GM20000 (cell line): ENCODE measurements around the gene KIFC3.

Experiments
- DNase-seq: peaks from one replicate; pipeline ENCODE4 v3.0.0; 2012; ENCODE audit warnings: low spot score
- TF ChIP-seq, protein P1 (sequence below): IDR thresholded peaks from 2 replicates; pipeline ENCODE4 v1.5.1; 2012; ENCODE audit warnings: mild to moderate bottlenecking, control low read depth; ENCODE audit errors: extremely low read depth, missing control alignments

KIFC3 gene

DNA sequence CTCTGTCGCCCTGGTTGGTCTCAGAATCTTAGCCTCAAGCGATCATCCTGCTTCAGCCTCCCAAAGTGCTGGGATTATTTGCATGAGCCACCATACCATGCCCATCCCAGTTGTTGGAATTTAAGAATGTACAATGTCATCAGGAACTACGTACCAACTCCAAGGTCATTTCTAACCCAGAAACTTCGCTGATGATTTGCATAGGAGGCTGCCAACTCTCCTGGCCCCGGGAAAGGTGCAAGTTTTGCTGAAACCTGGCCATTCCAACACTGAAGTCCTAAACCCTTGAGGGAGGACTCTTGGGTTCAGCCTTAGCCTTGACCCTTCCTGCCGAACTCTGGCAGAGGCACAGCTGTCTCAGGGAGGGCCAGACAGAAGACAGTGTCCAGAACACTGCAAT, 2.9 kb upstream of the KIFC3 start:
- TF ChIP-seq, protein P1, sequence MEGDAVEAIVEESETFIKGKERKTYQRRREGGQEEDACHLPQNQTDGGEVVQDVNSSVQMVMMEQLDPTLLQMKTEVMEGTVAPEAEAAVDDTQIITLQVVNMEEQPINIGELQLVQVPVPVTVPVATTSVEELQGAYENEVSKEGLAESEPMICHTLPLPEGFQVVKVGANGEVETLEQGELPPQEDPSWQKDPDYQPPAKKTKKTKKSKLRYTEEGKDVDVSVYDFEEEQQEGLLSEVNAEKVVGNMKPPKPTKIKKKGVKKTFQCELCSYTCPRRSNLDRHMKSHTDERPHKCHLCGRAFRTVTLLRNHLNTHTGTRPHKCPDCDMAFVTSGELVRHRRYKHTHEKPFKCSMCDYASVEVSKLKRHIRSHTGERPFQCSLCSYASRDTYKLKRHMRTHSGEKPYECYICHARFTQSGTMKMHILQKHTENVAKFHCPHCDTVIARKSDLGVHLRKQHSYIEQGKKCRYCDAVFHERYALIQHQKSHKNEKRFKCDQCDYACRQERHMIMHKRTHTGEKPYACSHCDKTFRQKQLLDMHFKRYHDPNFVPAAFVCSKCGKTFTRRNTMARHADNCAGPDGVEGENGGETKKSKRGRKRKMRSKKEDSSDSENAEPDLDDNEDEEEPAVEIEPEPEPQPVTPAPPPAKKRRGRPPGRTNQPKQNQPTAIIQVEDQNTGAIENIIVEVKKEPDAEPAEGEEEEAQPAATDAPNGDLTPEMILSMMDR = no peak
- DNase-seq = no peak

GRCh38 chr16:57804111-57804837, 2.0 kb upstream of the KIFC3 start:
- DNase-seq = no peak
- TF ChIP-seq, protein P1 = no peak

- no peak for DNase-seq
- TF ChIP-seq, protein P1 = no peak
Measured at GRCh38 chr16:57803134-57803990, 1.1 kb upstream of the KIFC3 start.

DNA sequence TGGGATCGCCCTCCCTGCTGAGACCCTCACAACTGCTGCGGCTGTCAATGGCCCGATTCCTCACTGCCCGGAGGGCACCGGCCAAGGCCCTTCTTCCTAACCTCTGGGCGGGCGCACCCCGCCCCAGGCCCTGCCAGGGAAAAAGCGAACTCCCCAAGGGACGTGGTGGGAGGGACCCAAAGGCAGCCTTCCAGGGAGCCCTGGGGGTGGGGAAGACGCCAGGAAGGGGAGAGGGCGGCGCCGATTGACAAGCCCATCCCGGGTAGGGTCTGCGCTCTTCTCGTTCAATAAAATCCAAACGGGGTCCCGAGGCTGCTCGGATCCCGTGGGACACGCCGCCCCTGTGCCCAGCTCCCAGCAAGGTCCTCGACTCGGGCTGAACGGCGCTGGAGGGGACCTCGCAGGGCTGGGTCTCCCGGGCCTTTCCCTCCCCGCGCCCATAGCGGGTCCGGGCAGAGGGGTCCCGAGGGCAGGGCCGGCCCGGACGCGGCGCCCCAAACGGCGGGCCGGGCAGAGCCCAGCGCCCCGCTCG, 416 bp downstream of the KIFC3 start:
- DNase-seq = no peak
- TF ChIP-seq, protein P1 = no peak

DNA sequence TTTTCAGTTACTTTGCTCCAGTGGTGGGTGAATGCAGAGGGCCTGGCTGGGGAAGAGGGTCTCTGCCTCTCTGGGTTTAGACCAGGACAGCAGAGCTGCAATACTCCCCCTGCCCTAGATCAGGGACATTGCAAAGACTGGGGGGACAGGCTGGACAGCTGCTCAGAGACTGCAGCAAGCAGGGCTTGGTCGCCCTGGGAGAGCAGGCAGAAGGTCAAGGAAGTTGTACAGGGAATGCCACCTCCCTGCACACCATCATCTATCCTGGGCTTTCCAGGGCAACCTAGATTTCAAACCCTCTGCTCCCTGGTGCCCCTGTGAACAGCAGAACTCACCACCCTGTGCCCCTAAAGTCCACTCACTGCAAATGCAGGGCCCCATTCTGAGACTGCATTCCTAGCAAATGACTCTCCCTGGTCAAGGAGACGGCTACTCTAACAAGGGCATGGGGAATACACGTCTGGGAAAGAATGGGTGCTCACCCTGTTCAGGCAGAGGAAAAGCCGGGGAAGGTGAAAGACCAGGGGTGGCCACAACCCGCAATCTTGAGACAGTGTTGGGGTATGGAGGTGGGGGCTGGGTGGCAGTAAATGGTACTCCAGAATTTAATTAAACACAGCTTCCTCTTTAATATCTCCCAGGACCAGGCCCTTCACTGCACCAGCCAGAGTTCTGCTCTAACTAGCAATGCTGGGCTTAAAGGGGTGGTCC, 1.0 kb downstream of the KIFC3 start:
- no peak for DNase-seq
- TF ChIP-seq, protein P1 = no peak

DNA sequence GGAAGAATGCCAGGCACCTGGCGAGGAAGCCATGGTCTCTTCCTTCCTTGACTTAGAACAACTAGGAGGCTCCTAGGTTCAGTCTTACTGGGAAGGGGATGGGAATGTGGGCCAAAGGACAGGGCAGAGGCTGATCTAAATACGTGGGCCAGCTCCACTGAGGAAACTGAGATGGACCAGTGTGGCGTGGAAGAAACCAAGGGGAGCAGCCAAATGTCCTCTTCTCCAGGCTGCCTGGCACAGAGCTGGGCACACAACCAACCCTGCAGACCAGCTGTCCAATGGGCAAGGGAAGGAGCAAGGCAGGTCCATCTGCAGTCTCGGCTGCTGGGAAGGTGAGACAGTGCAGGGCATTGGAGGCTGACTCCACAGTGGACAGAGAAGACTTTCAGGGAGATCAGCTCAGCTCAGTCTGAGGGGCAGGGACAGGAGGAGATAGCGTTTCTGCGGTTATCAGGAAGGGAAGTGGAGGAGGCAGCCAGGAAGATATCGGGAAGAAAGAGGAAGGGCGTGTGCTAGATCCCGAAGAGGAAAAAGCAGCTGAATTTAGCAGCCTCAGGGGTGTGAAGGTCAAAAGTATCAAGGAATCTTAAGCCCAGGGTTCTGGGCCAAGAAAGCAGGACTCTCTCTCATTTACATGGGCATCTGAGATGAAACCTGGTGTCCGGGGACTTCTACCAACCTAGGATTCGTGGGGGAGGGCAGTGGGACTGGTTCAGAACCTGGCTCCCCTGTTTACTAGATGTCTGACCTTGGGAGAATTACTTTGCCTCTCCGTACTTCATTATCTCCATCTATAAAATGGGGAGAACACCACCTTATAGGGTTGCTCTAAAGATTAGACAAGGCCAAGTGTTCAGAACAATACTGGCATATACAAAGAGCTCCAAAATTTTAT, 1.8 kb downstream of the KIFC3 start:
- TF ChIP-seq, protein P1 = no peak
- DNase-seq = no peak
